Transverse colon (tissue), 4 donors: Measurements from ENCODE around the gene ZBTB7C.

Experiments used
- EP300 ChIP-seq: sonication (generic); formaldehyde crosslinking; IDR thresholded peaks from one replicate; pipeline ENCODE4 v1.6.1; 2017; ENCODE audit warnings: antibody characterized with exemption, low read depth
- POLR2A ChIP-seq: fragments of 450-650 bp; IDR thresholded peaks from one replicate; pipeline ENCODE4 v1.6.1; 2016; ENCODE audit warnings: antibody characterized with exemption, mild to moderate bottlenecking, moderate library complexity
- POLR2AphosphoS5 ChIP-seq, 3 donors: sonication (generic); formaldehyde crosslinking; IDR thresholded peaks; one replicate each; pipeline ENCODE4 v1.6.1; 2016; ENCODE audit warnings: antibody characterized with exemption in 3 of 3
- TF ChIP-seq, protein P1 (sequence below), 5 experiments: fragments of 200-600 bp in 3 of 5; fragments of 450-650 bp in 2 of 5; sonication (generic) in 3 of 5; IDR thresholded peaks; 1 replicate in 2 of 5; 2 replicates in 3 of 5; pipeline ENCODE4 v1.5.1; 2016 to 2017; ENCODE audit warnings: antibody characterized with exemption in 5 of 5, inconsistent platforms in 3 of 5, mild to moderate bottlenecking in 2 of 5, moderate library complexity in 1 of 5

DNA sequence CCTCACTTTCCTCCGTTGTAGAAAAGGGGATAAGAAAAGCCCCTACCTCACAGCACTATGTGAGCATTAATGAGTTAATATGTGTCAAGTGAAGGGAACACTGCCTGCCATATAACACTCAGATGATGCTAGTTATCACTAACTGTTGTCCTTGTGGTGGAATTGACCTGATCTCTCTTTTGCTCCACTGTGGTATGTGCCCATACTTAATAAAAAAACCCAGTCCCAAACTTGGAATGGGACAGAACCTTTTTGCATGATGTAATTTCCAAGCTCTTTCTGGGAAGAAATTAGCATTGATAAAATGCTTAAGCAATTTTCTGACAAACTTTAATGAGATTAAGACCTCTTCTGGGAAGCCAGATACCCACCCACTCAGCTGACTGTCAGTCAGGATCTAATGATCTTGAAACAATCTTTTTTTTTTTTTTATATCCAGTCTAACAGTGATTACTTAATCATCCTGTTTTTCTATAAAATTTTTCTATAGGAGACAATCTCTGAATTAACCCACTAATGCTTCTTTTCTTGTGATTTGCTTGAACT is 158.7 kb downstream of the ZBTB7C start:
- TF ChIP-seq, protein P1, sequence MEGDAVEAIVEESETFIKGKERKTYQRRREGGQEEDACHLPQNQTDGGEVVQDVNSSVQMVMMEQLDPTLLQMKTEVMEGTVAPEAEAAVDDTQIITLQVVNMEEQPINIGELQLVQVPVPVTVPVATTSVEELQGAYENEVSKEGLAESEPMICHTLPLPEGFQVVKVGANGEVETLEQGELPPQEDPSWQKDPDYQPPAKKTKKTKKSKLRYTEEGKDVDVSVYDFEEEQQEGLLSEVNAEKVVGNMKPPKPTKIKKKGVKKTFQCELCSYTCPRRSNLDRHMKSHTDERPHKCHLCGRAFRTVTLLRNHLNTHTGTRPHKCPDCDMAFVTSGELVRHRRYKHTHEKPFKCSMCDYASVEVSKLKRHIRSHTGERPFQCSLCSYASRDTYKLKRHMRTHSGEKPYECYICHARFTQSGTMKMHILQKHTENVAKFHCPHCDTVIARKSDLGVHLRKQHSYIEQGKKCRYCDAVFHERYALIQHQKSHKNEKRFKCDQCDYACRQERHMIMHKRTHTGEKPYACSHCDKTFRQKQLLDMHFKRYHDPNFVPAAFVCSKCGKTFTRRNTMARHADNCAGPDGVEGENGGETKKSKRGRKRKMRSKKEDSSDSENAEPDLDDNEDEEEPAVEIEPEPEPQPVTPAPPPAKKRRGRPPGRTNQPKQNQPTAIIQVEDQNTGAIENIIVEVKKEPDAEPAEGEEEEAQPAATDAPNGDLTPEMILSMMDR (IDR thresholded peaks at IDR 0.05) = no peak
- TF ChIP-seq POLR2AphosphoS5 (IDR thresholded peaks at IDR 0.05) = no peak
- TF ChIP-seq EP300 = no peak
- TF ChIP-seq POLR2A = no peak
